HG02943 (cell line): ENCODE measurements around the gene MED13L.
"Not testable (repeated sequence)": the region's sequence is repeated elsewhere in the genome, so short reads cannot be mapped to it uniquely, and the experiment has no call there.

Experiments
- ATAC-seq: cut with Tn5 transposase; IDR thresholded peaks from one replicate; pipeline ENCODE4 v1.9.1; 2021; ENCODE audit warnings: mild to moderate bottlenecking, low read depth, moderate library complexity; ENCODE audit not compliant: unreplicated experiment

MED13L gene

DNA sequence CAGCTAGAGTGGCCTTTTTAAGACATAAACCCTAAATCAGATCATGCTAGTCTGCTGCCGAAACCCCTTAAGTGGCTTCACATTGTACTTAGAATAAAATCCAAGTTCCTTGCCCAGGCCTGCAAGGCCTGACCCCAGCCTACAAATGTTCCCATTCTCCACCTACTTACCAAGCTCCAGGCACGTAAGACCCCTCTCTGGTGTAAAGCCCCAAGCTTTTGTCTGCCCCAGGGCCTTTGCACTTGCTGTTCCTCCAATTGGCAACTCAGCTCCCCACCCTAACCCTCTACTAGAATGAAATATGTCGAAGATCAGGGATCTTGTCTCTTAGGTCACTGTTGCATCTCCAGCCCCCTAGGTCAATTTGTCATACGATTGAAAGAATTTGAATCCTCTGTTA lies 27.1 kb upstream of the MED13L start:
- no peak for ATAC-seq

DNA sequence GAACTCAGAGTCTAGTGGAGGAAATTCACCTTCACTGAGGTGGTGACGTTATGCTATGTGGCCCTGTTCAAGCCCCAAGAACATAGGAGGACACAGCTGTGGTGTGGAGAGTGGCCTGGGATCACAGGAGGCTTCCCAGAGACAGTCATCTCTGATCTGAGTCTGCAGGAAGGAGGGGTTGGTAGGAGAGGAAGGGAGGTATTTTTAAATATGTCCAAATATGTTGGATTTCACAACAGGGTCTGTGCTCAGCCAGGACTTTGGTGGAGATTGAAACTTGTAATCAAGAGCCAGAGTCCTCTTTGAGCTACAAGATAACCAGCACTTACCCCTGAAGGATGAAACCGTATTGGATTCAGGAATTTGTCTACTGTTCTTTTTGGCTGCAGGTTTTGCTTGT lies 26.4 kb upstream of the MED13L start:
- ATAC-seq: no peak

DNA sequence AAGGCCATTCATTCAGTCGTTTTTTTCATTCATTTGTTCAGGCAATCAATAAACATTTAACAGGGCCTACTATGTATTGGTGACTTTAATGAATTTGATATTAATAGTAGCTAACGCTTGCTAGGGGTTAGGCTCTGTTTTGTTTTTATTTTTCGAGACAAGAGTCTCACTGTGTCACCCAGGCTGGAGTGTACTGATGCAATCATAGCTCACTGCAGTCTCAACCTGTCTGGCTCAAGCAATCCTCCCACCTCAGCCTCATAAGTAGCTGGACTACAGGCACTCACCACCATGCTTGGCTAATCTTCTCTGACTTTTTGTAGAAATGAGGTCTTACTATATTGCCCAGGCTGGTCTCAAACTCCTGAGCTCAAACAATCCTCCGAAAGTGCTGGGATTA lies 25.6 kb upstream of the MED13L start:
- no peak for ATAC-seq

DNA sequence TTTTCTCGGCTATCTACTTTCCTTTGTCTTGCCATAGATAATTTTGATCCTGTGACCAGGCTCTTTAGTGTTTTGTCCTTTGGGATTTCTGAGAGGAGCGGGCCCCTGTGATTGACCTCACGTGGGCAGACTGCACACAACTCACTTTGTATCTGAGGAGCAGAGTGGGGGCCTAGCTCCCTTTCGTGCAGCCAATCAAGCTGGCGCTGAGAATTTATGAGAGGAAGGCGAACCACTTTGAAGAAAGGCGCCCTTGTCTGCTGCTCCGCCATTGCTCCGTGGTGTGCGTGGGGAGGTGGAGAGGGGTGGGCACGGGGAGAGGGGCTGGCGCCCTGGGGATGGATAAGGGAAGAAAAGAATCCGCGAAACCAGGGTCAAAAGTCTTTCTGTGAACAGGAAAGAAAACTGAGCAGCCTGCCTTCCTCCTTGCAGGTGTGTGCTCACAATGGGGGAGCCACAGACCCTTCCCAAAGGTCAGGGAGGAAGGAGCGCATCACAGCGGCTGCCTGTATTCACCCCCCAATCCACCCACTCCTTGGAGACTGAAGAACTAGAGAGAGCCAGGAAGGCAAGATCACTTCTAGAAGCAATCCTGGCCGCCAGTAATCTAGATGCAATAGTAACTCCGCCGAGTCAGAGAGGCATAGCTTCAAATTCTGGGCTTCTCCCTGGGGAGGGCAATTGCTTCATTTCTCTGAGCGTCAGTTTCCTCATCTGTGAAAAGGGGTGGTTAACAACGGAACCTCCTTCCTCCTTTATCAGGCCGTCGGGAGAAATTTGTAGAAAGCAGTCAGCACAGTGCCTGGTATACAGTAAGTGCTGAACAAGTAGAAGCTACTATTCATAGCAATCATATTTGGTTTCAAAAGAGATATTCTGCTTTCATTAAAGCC lies 24.9 kb upstream of the MED13L start:
- no peak for ATAC-seq

DNA sequence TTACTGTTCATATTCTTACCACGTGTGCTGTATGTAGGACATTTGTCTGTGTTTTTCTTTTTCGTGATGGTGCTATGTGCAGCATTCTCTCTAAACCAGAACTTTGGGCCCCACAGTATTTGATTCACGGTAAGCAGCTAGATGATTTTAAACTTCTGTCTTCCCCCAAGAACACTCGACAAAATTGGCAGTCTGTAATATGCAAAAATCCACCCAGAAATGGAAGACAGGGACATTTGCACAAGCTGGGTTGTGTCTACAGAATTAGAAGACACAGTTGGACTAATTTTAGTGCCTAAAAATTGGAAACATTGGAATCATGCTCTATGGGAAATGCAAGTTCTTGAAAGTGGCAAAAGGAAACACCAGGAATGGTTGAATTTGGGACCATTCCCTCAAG lies 24.1 kb upstream of the MED13L start:
- ATAC-seq: no peak

DNA sequence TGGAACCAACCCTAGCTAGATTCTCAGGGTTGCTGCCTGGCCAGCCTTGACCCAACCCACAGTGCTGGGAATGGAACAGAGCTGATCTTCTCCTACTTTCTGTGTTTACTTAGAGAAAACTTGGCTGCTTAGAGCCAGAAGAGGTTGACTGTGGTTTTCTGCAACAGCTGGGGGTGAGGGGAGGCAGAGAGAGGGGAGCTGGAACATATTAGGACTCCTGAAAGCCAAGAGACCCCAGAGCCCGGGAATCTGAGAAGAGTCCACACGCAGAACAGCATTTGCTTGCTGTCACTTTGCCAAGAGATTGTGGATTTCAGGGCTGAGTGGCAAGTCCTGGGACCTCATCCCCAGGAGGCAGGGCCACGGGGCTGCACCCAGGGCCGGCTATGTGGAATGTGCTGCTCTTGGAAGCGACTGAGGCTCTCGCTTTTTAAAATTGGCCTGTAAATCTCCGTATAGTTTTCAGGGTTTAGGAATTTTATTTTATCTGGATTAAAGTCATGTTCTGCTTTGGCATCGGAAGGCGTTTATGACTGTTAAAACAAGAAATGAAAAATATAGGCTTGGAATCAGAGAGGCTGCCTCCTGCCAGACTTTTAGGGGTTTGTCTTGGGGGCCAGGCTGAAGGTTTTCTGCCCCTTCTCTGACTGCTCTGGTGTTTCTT lies 22.3 kb upstream of the MED13L start:
- no peak for ATAC-seq

DNA sequence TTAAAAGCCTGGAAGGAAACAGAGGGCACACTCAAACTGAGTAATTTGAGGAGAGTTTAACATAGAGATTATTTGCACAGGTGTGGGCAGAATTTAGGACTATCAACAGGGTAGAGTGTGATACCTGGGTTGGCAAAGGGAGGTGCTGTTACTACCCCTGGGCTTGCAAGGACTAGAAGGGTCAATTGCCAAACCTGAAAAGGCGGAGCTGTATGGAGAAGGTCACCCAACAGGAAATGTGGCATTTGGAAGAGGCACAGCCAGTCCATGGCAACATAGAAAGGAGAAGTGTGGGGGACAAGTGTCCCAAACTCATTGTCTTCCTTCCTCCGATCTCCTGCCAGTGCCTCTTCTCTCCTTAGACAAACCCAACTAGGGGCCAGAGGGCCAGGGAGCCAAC lies 21.6 kb upstream of the MED13L start:
- ATAC-seq: no peak

DNA sequence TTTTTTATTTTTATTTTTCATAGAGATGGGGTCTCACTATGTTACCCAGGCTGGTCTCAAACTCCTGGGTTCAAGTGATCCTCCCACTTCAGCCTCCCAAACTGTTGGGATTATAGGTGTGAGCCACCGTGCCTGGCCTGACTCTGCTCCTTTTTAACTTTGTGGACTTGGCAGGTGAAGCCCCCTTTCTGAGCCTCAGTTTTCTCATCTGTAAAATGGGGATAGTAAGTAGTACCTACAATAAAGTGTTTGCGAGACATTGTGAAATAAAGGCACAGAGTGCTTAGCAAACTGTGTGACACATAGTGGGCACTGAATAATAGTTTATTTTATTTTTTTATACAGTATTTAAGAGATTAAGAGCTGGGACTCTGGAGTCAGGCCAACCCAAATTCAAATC lies 21.1 kb upstream of the MED13L start:
- no peak for ATAC-seq

DNA sequence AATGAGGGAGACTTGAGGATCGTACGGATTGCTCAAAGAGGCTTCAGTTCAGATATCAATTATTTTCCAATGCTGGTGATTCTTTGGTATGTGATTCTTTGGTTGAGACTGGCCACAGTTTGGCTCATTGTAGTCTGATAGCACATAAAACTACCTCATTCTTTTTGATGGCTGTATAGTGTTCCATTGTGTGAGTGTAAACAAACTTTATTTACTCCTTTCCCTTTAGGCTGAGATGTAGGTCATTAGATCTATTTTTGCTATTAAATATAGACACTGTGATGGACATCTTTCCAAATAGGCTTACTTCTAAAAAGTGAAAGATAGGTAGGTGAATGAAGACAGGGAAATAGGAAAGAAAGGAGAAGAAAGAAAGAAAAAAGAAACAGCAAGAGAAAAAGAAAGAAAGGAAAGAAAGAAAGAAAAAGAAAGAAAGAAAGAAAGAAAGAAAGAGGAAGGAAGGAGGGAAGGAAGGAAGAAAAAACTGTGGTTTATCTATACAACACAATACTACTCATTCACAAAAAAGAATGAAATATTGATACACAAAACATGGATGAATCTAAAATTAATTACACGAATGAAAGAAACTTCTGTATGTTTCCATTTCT lies 19.8 kb upstream of the MED13L start:
- no peak for ATAC-seq

DNA sequence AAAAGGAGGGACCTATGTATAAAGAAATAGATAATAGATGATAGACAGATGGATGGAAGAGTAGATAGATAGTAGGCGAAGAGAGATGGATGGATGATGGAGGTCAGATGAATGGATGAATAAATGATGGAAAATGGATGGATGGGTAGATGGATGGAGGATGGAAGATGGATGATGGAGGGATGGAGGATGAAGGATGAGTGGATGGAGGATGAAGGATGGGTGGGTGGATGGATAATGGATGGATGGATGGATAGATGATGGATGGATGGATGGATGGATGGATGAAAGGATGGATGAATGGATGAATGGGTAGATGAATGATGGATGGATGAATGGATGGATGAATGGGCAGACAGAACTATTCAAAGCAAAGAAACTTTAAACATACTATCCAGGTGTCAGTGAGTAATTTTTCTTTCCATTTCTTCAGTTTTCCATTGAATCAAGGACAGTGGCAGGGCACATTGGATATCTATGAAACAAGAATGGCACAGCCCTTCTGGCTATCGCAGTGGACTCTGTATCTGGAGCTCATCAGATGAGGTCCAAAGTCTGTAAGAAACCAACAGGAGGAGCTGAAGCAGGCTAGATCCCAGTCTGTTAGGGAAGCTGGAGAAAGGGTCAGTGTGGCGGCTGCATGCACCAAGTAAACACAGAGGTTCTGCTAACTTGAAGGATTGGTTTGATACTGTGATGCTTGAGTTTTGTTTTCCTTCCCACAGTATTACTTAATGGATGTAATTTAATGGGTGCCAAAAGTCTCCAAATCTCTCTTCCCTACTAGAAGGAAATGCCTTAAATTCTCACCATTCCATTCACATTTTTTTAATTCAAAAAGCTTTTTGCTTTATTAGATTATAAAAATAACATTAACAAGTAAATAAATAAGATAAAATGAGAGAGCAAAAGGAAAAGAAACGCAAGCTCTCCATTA lies 18.1 kb upstream of the MED13L start:
- no peak for ATAC-seq

DNA sequence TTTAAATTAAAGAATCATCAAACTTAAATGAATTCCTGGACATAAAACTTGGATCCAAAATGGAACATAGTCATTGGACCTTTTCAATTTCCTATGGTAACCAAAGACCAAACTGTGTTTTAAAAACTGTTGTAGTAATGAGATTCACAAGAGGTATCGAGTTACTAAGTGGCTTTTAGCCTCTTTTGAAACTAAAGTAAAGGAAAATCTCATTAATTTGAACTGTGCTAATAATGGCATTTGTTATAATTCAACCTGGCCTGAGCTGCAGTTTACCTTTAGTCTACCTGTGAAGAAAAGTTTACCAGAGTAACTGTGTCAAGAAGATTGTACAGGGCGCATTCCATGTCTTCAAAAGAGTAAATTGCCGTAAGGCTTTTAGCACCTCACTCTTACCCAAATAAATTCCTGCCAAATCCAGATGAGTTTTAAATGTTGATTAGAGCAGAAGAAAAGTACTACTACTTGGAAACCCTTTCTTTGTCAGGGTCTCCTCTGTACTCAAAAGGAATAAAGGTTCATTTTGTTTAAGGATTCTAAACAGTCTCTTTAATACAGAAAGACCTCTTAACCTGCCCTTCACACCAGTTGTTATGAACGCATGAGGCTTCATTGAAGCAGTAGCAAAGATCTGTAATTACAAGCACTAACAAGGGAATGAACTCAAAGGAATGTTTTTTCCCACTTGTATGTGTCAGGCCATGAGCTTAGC lies 17.1 kb upstream of the MED13L start:
- no peak for ATAC-seq

DNA sequence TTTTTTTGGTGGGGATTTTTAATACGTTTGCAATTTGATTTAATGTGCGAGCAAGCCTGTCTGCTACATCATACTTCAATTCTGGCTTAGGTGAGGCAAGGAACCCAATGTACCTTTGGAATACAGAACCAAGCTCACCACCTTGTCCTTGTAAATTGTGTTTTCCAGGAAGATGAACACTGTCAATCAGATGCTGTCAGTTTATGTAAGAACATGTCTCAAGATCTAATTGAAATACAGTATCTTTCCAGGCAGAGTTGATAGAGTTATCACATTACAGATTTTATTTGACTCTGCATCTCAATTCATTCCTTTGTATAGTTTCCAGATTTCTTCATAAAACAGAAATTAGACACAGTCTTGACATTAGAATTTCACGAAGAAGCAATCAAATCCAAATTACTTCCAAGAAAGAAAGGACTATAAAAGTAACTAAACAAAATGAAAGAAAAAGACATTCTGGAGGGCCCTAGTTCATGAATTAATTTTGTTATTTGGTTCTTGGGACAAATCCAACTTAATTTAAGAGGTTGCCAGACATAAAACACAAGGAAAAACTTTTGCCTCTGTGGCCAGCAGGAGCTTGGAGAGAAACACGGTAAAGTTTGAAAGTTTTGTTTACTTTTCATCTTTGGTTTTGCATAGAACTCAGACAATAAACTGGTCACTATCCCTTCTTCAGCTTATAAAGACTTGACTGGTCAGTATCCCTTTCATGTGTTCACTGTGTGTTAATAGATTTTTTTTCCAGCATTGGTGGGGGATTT lies 16.4 kb upstream of the MED13L start:
- ATAC-seq: no peak

DNA sequence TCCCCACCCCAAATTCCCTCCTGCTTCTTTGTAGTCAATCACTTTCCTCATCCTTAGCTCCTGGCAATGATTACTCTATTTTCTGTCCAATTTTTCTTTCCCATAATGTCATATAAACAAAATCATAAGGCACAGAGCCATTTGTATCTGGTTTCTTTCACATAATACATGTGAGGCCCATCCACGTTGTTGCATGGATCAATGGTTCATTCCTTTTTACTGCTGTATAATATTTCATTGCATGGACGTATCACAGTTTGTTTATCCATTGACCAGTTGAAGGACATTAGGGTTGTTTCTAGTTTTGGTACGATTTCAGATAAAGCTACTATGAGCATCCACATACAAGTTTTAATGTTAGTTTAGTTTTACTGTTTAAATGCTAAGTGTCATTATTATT lies 13.7 kb upstream of the MED13L start:
- no peak for ATAC-seq

DNA sequence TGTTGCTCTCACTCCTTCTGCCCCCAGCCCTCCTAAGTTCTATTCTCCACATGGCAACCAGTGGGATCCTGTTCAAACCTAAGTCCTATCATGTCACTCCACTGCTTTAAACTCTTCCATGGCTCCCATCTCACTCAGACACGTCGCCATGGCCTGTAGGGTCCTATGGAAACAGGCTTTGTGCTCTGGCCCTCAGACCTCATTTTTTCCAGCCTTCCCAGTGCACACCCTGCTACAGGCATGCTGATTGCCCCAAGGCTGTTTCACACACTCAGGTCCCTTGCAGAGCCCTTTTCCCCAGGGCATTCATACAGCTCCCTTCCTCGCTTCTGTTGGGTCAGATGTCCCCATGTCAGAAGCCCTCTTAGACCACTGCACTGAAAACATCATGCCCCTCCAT lies 11.2 kb upstream of the MED13L start:
- no peak for ATAC-seq

DNA sequence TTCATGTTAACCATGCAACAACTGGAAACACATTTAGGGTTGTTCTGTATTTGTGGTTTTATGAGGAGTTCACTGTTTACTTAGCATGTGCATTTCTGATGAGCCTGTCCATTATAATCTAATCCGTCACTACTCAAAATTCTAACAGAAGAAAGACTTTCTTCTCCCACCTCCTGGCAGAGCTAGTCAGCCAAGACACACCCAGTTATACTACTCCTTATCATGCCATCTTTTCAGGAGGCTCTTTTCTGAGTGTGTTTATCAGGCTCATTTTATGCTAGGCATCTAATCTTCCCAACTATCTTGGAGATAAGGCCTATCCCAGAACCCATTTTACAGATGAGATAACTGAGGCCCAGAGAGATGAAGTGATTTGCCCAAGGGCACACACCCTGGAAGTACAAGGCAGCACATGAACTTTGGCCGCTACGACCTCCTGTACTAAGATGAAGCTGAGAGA lies 10.4 kb upstream of the MED13L start:
- no peak for ATAC-seq

DNA sequence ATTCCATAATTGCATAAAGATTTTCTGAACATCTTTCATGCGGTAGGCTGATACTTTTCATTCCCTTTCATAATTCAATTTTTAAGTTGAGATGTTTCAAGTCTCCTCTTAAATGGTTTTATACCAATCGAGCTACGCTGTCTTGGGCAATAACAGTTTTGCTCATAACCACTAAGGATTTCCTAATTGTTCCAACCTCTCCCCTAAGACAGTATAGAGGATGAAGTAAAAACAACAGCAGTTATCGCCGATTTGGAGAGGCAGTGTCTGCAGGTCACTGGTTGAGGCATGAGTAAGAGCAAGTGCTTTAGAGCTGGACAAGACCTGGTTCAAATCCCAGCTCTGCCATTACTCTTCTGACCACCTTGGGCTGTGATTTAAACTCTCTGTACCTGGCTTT lies 6.9 kb upstream of the MED13L start:
- no peak for ATAC-seq

DNA sequence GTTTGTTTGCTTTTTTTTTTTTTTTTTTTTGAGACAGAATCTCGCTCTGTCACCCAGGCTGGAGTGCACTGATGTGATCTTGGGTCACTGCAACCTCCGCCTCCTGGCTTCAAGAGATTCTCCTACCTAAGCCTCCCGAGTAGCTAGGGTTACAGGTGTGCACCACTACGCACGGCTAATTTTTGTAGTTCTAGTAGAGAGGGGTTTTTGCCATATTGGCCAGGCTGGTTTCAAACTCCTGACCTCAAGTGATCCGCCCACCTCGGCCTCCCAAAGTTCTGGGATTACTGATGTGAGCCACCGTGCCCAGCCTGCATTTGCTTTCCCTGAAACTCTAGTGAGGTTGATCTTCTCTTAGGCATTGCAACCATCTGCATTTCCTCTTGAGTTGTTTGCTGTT lies 6.4 kb upstream of the MED13L start:
- not testable (repeated sequence) for ATAC-seq

DNA sequence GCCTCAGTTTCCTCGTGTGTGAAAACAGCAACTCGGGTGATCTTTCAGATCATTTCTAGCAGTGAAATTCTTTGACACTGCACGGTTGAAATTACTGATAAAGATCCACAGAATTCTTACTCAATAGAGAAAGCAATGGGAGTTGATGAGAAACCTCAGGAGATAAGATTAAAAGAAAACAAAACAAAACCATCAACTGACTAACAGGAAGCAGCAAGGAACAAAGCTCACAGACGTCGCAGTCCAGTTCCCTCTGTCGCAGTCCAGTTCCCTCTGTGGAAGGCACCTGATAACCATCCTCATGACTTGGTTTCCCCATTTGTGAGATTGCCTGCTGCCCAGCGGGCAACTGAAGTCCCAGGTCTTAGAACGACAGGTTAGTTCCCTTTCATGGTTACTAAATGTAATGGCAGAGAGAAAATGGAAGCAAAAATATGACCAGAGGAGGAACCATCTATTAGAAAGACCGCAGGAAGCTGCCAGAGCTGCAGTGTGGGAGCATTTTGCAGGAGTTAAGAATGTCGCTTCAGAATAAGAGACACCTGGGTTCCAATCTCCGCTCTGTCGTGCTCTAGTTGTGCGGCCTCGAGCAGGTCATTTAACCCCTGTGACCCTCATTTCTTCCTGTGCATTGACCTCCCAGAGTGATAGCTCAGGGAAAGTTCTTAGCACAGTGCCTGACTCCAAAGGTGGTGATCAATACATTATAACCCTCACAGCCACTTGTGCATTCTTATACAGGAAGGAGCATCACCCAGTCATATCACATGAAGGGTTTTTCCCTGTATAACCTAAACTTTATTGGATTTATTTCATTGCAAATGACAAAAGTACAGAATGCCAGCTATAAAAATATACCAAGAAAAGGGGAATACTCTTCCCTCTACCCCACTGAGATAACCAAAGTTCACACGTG lies 5.1 kb upstream of the MED13L start:
- ATAC-seq: no peak
